Measurements from ENCODE around the gene SYTL4. TPM values are rescaled to one million over a fixed set of nuclear protein-coding genes. Genes with fewer than 3 reads are reported as not detected.

SYTL4 gene
- total and polyA plus RNA-seq, 2 of the 8 experiments (the other 6 are each of a cell fraction or from before 2014, with no cell fraction given) = 0.11 TPM

- CTCF ChIA-PET (ENCODE audit: partially characterized antibody) = interaction anchor here (1.1 to 8.1 kb wide), 3 partner anchors 8 to 232 kb away, joined by 3 to 75 read pairs (median 19); no protein-coding TSS in a partner anchor
- H3K79me2 ChIP-seq (ENCODE audit: control insufficient read depth in 1 of 2, insufficient read depth in 2 of 2, low read length in 2 of 2) = no peaks in the 10 kb centered on the region
- H3K4me2 ChIP-seq (ENCODE audit: insufficient read depth in 1 of 2, low read depth in 2 of 2, low read length in 2 of 2) = no peak overlapping the region
- no peaks in the 10 kb centered on the region for H3K9me3 ChIP-seq (ENCODE audit: insufficient read depth in 2 of 2, low read depth in 1 of 2, low read length in 1 of 2)
- no peak overlapping the region for H4K8ac ChIP-seq (ENCODE audit: extremely low read depth, insufficient read depth, low read length)
- H3K18ac ChIP-seq (ENCODE audit: extremely low read depth, low read length) = no peak overlapping the region
- no peak overlapping the region for H2BK20ac ChIP-seq (ENCODE audit: low read length)
- H3K4ac ChIP-seq (replicated peaks; ENCODE audit: insufficient read length, low read depth, low read length) = no peak overlapping the region
- H3K14ac ChIP-seq (ENCODE audit: insufficient read length) = no peak overlapping the region
- no peaks in the 10 kb centered on the region for H3K23me2 ChIP-seq (ENCODE audit: low read depth, low read length)
- H3K36me3 ChIP-seq (ENCODE audit: control insufficient read depth in 2 of 4, insufficient read depth in 4 of 4, low read length in 3 of 4) = no peaks in the 10 kb centered on the region
- no peaks in the 10 kb centered on the region for H4K20me1 ChIP-seq (replicated peaks in 1 of 2; ENCODE audit: control insufficient read depth in 1 of 2, insufficient read depth in 2 of 2, low read length in 2 of 2)
- no peak overlapping the region for H3K9ac ChIP-seq (replicated peaks in 1 of 4; ENCODE audit: extremely low read depth in 1 of 4, low read depth in 3 of 4, low read length in 3 of 4)
- TF ChIP-seq MAX (IDR thresholded peaks at IDR 0.05) (no peak), SIN3A (conservative IDR thresholded peaks at IDR 0.05 in 1 of 2, IDR thresholded peaks at IDR 0.05 in 1 of 2; ENCODE audit: low read depth in 1 of 2, low read length in 2 of 2) (no peak), MAFK (IDR thresholded peaks at IDR 0.05; ENCODE audit: low read depth, low read length) (no peak), CHD2 (IDR thresholded peaks at IDR 0.05; ENCODE audit: low read length) (no peak), EP300 (IDR thresholded peaks at IDR 0.05; ENCODE audit: borderline replicate concordance in 1 of 2, low read depth in 2 of 2, low read length in 2 of 2) (no peak), HDAC2 (IDR thresholded peaks at IDR 0.05; ENCODE audit: borderline replicate concordance in 1 of 2, low read depth in 2 of 2, low read length in 2 of 2) (no peak), CBX8 (IDR thresholded peaks at IDR 0.05; ENCODE audit: borderline replicate concordance, low read depth, low read length) (no peak), USF2 (IDR thresholded peaks at IDR 0.05; ENCODE audit: low read length) (no peak)
- no peak overlapping the region for H2AFZ ChIP-seq (ENCODE audit: low read length)
- no peak overlapping the region for H3K23ac ChIP-seq (ENCODE audit: insufficient read length)
- H2BK5ac ChIP-seq (ENCODE audit: low read depth, low read length) = no peak overlapping the region
- 84% methylated on average over 3 of the region's 3 CpGs; no CpG with 5 or more reads in 1 of the 2 experiments for WGBS, 2 experiments (ENCODE audit: extremely low coverage in 1 of 2, insufficient coverage in 1 of 2, insufficient read length in 1 of 2, insufficient replicate concordance in 2 of 2, low coverage in 1 of 2, low lambda C conversion rate in 2 of 2, missing lambda C conversion rate in 1 of 2)
- H3K4me1 ChIP-seq (replicated peaks in 1 of 4; ENCODE audit: control insufficient read depth in 3 of 4, insufficient read depth in 4 of 4, low read length in 3 of 4) = no peaks in the 10 kb centered on the region
- H2BK120ac ChIP-seq (replicated peaks; ENCODE audit: low read depth, low read length) = no peak overlapping the region
- no peak overlapping the region for H3K4me3 ChIP-seq (ENCODE audit: extremely low read depth in 1 of 4, insufficient read depth in 2 of 4, low read depth in 3 of 4, low read length in 4 of 4)
- H4K5ac ChIP-seq (ENCODE audit: insufficient read length, low read depth, low read length) = no peak overlapping the region
- H2BK12ac ChIP-seq (ENCODE audit: low read depth, low read length) = no peak overlapping the region
- POLR2A ChIA-PET (ENCODE audit: partially characterized antibody) = no interaction called here
- no peak overlapping the region for H2BK15ac ChIP-seq (ENCODE audit: low read length)
- H3K79me1 ChIP-seq (ENCODE audit: low read depth, low read length) = no peaks in the 10 kb centered on the region
- H2AK5ac ChIP-seq (ENCODE audit: low read depth, low read length) = no peak overlapping the region
- no peaks in the 10 kb centered on the region for H3K27me3 ChIP-seq (replicated peaks in 1 of 4; ENCODE audit: control insufficient read depth in 3 of 4, extremely low read depth in 1 of 4, insufficient read depth in 3 of 4, low read length in 3 of 4)
- no peak overlapping the region for H4K91ac ChIP-seq (replicated peaks; ENCODE audit: insufficient read length, low read length)
- no peak overlapping the region for H3K56ac ChIP-seq (replicated peaks; ENCODE audit: insufficient read length, low read depth, low read length)
- no peak overlapping the region for H3K27ac ChIP-seq (ENCODE audit: low read depth, low read length)
- DNase-seq (ENCODE audit: low read depth in 1 of 2, low spot score in 2 of 2) (no peak), FAIRE-seq (no peak)
Measured at GRCh38 chrX:100681599-100681998, 50.3 kb downstream of the SYTL4 start.
